SK-N-SH (cell line): ENCODE results near the gene ACOXL.

Source experiments
- EP300 ChIP-seq, 2 experiments: IDR thresholded peaks; 2 replicates each; pipeline versions ENCODE4 v1.4.0 to v1.6.1; 2012; ENCODE audit warnings: borderline replicate concordance in 1 of 2, low read depth in 1 of 2, low read length in 1 of 2
- EZH2phosphoT487 ChIP-seq: fragments of 200-600 bp; sonication (generic); IDR thresholded peaks from 2 replicates; pipeline ENCODE4 v1.6.1; 2017; ENCODE audit warnings: low read depth, mixed run types, mild to moderate bottlenecking, antibody characterized with exemption, moderate library complexity, borderline replicate concordance
- GATA2 ChIP-seq: sonication (generic); formaldehyde crosslinking; IDR thresholded peaks from 2 replicates; pipeline ENCODE4 v1.5.0; 2020; ENCODE audit warnings: mild to moderate bottlenecking, missing genetic modification reagents
- POLR2AphosphoS5 ChIP-seq: IDR thresholded peaks from 2 replicates; pipeline ENCODE4 v1.6.1; 2012; ENCODE audit warnings: low read depth, low read length
- RXRA ChIP-seq: IDR thresholded peaks from 2 replicates; pipeline ENCODE4 v1.4.0; 2012; ENCODE audit warnings: low read depth, mild to moderate bottlenecking, borderline replicate concordance
- SMC3 ChIP-seq: IDR thresholded peaks from 2 replicates; pipeline ENCODE4 v1.6.1; 2012; ENCODE audit warnings: low read depth, low read length, improper control_type of control experiment
- TF ChIP-seq, protein P1 (sequence below): fragments of 200-600 bp; sonication (generic); IDR thresholded peaks from 2 replicates; pipeline ENCODE4 v1.6.1; 2017; ENCODE audit warnings: antibody characterized with exemption, mild to moderate bottlenecking, moderate library complexity
- TF ChIP-seq, protein P2 (sequence below): IDR thresholded peaks from 2 replicates; pipeline ENCODE4 v1.6.1; 2012; ENCODE audit warnings: mild to moderate bottlenecking, low read depth, low read length, moderate library complexity
- TF ChIP-seq, protein P3 (sequence below): fragments of 150-350 bp; IDR thresholded peaks from 2 replicates; pipeline ENCODE4 v1.6.1; 2017; ENCODE audit warnings: antibody characterized with exemption, low read length, low read depth, borderline replicate concordance
- TF ChIP-seq, protein P4 (sequence below): IDR thresholded peaks from 2 replicates; pipeline ENCODE4; 2012

DNA sequence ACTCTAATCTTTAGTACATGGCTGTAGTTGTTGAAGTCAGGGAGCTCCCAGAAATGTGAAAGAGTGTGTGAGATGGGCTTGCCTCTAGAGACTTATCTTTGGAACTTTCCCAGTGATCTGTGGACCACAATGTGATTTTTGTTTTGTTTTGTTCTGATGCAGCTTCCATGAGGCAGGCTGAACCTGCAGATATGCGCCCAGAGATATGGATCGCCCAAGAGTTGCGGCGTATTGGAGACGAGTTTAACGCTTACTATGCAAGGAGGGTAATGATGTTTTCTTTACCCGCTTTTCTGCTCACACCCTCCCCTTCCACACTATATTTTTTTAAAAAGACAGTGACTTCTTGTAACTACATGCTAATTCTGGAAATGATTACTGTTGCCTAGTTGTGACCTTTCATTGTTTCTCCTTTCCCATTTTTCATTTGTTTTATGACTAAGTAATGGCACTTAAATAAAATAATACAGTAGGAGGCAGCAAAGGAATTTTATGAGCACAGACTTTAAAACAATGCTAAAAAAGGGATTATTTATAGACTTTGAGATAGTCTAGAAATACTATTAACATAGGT lies 417.6 kb downstream of the ACOXL start:
- TF ChIP-seq, protein P1, sequence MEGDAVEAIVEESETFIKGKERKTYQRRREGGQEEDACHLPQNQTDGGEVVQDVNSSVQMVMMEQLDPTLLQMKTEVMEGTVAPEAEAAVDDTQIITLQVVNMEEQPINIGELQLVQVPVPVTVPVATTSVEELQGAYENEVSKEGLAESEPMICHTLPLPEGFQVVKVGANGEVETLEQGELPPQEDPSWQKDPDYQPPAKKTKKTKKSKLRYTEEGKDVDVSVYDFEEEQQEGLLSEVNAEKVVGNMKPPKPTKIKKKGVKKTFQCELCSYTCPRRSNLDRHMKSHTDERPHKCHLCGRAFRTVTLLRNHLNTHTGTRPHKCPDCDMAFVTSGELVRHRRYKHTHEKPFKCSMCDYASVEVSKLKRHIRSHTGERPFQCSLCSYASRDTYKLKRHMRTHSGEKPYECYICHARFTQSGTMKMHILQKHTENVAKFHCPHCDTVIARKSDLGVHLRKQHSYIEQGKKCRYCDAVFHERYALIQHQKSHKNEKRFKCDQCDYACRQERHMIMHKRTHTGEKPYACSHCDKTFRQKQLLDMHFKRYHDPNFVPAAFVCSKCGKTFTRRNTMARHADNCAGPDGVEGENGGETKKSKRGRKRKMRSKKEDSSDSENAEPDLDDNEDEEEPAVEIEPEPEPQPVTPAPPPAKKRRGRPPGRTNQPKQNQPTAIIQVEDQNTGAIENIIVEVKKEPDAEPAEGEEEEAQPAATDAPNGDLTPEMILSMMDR: peak; percentile 42
- TF ChIP-seq POLR2AphosphoS5 (no peak), EP300 (IDR thresholded peaks at IDR 0.05; ENCODE audit: borderline replicate concordance in 1 of 2, low read depth in 1 of 2, low read length in 1 of 2) (no peak), EZH2phosphoT487 (no peak), SMC3 (no peak), RXRA (no peak), GATA2 (CRISPR knock-in tag) (no peak)
- TF ChIP-seq, protein P2, sequence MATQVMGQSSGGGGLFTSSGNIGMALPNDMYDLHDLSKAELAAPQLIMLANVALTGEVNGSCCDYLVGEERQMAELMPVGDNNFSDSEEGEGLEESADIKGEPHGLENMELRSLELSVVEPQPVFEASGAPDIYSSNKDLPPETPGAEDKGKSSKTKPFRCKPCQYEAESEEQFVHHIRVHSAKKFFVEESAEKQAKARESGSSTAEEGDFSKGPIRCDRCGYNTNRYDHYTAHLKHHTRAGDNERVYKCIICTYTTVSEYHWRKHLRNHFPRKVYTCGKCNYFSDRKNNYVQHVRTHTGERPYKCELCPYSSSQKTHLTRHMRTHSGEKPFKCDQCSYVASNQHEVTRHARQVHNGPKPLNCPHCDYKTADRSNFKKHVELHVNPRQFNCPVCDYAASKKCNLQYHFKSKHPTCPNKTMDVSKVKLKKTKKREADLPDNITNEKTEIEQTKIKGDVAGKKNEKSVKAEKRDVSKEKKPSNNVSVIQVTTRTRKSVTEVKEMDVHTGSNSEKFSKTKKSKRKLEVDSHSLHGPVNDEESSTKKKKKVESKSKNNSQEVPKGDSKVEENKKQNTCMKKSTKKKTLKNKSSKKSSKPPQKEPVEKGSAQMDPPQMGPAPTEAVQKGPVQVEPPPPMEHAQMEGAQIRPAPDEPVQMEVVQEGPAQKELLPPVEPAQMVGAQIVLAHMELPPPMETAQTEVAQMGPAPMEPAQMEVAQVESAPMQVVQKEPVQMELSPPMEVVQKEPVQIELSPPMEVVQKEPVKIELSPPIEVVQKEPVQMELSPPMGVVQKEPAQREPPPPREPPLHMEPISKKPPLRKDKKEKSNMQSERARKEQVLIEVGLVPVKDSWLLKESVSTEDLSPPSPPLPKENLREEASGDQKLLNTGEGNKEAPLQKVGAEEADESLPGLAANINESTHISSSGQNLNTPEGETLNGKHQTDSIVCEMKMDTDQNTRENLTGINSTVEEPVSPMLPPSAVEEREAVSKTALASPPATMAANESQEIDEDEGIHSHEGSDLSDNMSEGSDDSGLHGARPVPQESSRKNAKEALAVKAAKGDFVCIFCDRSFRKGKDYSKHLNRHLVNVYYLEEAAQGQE: no peak
- TF ChIP-seq, protein P3, sequence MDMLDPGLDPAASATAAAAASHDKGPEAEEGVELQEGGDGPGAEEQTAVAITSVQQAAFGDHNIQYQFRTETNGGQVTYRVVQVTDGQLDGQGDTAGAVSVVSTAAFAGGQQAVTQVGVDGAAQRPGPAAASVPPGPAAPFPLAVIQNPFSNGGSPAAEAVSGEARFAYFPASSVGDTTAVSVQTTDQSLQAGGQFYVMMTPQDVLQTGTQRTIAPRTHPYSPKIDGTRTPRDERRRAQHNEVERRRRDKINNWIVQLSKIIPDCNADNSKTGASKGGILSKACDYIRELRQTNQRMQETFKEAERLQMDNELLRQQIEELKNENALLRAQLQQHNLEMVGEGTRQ: no peak
- TF ChIP-seq, protein P4, sequence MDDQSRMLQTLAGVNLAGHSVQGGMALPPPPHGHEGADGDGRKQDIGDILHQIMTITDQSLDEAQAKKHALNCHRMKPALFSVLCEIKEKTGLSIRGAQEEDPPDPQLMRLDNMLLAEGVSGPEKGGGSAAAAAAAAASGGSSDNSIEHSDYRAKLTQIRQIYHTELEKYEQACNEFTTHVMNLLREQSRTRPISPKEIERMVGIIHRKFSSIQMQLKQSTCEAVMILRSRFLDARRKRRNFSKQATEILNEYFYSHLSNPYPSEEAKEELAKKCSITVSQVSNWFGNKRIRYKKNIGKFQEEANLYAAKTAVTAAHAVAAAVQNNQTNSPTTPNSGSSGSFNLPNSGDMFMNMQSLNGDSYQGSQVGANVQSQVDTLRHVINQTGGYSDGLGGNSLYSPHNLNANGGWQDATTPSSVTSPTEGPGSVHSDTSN: no peak
